GM15510 (cell line): ENCODE measurements around the gene POU2F1.

Experiments used
- POLR2A ChIP-seq: IDR thresholded peaks from 3 replicates; pipeline ENCODE4 v1.6.1; 2011; ENCODE audit warnings: borderline replicate concordance; ENCODE audit not compliant: insufficient read length; ENCODE audit errors: extremely low read depth

The POU2F1 gene

DNA sequence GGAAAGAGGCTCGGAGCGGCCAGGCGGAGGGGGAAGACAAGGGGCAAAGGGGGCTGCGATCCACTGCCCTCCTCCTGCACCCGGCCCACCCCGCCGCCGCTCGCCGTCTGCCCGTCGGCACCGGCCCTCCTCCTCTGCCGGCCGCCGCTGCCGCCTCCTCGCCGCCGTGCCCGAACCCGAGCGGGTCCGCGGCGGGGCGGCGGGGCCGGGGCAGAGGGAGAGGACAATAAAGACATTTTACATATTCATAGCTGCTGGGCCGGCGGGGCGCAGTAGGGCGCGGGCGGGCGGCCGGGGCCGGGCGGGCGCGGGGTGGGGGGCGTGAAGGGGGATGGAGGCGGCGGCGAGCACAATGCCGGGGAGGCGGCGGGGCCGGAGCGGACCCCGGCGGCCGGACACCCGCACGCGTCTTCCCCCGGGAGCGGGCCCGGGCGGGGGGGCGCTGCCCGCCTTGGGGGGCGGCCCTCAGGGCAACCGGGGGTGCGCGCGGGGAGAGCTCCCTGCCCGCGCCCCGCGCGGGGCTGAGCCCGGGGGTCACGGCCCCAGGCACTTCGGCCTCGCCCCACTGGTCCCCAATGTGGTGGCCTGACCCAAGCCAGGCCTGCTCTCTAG is 546 bp downstream of the POU2F1 start:
- no peak for TF ChIP-seq POLR2A

DNA sequence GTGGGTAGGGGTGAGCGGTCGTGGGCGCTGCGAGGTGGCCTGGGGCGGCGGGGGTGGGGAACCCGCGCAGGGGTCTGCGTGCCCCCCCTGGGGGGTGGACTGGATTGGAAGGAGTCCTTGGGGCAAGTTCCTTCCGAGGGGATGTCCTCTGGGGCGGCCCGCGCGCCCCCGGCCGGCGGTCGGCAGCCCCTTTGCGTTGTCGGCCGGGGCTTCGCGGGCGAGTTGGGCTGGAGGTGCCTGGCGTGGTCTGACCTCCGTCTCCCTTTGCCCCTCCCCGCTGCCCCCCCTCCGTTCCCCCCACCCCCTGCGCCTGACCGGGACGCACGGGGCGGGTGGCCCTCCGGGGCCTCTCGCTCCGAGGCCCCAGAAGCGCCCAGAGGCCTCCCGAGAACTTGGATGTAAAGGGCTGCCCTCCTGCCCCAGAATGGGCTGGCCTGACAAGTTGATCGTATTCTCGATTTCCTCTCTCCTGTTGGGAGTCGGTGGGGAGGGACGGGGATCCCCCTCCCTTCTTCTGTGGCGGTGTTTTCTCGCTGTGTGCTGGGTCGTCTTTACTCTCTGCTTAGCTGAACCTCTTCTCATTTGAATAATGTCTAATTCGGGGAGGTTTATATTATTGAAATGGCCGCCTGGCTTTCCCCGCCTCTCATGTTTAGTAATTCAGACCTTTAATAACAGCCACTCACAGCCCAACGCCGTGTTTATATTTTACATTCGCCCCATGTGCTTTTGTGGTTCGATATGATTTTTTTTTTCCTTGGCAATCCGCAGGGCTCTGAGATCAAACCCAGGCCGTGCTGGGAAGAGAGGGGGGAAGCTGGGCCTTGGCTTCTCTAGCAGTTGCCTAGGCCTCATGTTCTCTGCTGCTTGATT is 1.3 kb downstream of the POU2F1 start:
- peak; percentile 66 for TF ChIP-seq POLR2A

DNA sequence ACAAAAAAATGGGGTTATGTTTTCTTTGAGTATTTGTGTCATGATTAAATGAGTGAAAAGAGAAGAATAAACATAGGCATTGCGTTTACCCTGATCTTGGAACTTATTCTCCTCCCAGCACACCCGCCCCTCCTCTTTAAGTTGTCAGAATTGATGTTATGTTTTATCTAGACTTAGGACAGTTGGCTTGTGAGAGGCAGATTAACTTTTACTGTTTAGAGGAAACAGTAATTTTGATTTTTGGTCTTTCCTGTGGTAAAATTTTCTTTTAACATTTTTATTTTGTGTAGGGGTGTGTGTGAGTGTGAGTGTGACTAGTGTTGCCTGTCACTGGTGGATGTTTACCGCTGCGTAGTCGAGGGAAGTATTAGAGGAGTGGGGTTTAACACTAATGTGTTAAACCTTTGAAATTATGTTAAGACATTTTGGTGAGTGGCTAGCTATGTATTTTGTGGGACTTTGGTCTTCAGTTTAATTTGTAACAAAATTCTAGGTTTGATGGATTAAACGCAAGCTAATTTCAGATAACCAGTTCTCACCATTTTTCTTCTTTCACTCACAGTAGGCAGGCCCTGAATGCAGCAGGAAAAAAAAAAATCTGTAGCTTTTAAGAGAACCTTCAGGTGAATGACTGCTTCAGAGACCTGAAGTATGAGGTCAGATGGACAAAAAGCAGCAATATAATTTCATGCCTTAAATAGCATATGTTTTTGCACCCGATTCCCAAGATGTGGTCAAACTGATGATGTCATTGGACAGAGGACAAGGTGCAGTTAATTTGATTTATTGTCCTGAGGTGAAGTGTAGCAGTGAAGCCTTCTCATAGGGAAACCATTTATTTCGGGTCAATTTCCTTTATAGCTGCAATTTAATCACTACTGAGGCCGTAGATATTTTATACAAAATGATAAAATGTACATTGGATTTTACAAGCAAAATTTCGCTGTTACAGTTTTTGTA is 2.7 kb downstream of the POU2F1 start:
- no peak for TF ChIP-seq POLR2A

DNA sequence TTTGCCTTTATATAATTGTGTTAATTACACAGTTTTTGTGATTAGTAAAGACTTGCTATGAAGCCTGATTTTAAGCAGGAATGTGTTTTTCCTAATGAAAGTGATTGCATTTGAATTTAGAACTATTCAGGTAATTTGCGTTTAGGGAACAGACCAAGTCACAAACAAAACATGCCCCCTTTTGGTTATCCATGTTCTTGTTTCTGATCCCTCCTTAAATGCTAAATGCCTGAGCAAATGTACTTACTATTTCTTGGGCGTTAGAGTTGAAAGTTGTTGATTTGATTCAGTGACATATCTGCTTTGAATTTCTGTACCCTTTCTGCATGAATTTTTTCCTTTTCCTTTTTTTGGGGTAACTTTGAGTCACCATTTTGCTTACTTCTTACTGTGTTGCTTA is 5.2 kb downstream of the POU2F1 start:
- no peak for TF ChIP-seq POLR2A

DNA sequence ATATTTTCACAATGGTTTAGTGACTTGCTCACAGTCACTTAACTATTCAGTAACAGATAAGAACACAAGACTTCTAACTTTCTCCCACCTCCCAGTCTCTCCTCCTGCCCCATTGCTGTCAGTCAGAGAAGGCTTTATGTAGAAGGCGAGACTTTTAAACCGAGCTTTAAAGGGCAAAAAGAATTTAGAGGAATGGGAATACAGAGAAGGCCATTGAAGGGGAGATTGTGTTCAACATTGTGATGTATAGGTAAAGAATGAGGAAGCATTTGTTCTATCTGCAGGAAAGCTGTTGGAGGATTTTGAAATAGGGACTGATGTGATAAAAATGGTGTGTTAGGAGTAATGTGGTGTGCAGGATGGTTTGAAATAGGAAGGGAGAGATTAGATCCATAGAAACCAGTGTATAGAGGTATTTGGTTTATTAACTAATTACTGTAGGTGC is 7.3 kb downstream of the POU2F1 start:
- no peak for TF ChIP-seq POLR2A

DNA sequence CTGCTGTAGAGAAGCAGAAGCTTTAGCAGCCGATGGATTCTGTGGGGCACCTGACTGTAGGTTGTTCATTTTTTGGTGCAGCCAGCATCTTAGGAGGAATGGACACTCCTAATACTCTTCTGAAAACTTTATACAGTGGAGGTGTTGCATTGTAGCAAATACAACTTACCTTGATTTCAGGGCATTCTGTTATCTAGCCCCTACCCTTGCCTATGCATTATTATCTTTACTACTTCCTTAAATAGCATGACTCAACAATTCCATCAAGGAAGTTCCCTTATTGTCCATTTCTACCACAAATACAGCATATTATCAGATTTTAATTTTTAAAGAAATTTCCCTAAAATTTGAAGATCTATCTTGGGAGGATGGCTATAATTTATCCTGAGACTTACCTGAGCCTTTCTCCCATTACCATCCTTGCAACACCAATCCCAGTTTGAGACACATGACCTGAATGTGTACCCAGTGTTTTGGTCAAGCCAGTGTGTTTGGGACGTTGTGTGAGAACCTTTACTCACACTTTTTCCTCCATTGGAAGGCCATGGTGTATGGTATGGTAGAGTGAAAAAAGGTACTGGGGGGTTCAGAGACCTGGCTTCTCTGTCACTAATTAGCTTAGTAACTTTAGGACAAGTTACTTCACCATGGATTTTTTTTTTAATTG is 9.2 kb downstream of the POU2F1 start:
- TF ChIP-seq POLR2A = no peak

DNA sequence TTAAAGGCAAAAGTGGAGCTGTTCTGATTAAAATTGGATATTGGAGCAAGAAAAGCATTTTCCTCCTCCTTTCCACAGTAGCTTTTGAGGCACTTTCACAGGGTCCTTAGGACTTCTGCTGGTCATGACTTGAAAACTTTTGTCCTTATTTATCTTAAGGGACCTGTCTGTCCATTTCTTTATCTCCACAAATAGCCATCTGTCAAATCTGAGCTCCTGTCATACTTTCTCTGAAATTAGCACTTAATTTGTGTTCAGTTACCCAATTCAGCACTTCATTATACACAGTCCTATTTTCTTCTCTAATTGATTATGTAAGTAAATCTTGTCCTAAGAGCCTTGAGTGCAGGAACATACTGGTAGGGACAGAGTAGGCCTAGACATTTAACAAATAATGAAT is 9.8 kb downstream of the POU2F1 start:
- TF ChIP-seq POLR2A = no peak

DNA sequence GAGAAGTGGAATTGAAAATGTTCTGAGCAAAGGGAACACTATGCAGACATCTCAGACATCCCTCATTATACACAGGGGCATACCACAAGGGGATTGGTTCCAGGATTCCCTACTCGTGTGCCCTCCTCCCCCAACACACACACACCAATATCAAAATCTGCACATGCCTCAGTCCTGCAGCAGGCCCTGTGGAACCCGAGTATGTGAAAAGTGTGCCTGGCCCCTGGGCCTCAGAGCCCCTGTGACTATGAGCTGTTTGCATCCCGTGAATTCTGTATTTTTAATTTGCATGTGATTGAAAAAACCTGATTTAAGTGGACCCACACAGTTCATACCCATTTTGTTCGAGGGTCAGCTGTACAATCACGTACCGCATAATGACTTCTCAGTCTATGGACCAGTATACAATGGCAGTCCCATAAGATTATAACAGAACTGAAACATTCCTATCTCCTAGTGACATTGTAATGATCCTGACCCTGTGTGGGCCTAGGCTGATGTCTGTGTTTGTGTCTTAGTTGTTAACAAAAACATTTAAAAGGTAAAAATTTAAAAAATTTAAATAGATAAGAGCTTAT is 11.3 kb downstream of the POU2F1 start:
- TF ChIP-seq POLR2A = no peak

DNA sequence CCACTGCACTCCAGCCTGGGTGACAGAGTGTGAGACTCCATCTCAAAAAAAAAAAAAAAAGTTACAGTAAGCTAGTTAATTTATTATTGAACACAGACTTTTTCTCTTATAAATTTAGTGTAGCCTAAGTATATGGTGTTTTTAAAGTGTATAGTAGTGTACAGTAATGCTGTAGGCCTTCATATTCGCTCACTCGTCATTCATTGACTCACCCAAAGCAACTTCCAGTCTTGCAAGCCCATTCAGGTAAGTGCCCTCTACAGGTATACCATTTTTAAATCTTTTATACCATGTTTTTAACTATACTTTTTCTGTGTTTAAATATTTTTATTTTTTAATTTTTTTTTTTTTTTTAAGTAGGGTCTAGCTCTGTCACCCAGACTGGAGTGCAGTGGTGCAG is 12.1 kb downstream of the POU2F1 start:
- TF ChIP-seq POLR2A = no peak

DNA sequence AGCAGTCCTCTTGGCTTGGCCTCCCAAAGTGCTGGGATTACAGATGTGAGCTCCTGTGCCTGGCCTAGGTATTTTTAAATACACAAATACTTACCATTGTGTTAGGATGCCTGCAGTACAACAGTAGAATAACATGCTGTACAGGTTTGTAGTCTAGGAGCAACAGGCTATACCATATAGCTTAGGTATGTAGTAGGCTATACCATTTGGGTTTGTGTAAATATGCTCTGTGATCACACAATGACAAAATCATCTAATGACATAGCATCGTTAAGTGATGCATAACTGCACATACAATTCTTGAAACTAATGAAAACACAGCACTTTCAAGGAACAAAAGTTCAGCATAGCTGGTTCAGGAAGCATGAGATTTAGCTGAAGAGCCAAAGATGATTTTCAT is 12.7 kb downstream of the POU2F1 start:
- no peak for TF ChIP-seq POLR2A

DNA sequence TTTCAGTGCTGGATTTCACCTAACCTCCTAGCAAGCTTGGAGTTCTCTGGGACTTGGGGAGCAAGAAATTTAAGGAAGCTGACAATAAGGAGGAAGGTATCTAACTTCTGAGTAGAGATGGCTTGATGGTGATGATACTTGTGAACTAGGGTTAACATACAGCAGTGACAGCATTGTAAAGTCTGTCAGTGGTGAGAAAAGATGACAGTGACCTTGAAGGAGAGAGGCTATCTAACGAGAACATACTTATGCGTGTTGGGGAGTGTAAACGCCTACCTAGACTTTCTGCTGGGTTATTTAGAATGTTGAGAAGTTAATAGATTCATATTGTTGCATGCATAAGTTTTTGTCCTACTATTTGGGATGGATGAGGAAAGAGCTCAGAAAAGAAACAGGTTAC is 16.3 kb downstream of the POU2F1 start:
- TF ChIP-seq POLR2A = no peak

DNA sequence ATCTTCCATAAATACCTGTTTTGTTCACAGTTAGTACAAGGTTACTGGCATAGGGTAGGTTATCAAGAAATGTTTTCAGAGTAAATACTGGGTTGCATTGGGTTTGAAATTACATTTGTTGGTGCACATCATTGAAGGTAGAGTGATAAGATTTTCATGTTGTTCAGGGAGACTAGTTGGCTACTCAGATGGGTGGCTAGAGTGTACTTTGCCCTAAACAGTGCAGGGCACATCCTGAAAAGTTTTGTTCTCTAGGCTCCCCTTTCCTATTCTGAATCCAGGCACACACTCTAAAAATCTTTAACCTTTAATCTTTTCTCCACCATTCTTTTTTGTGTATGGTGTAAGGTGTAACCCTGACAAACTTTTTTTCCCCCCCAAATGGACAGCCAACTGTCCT is 18.0 kb downstream of the POU2F1 start:
- no peak for TF ChIP-seq POLR2A

DNA sequence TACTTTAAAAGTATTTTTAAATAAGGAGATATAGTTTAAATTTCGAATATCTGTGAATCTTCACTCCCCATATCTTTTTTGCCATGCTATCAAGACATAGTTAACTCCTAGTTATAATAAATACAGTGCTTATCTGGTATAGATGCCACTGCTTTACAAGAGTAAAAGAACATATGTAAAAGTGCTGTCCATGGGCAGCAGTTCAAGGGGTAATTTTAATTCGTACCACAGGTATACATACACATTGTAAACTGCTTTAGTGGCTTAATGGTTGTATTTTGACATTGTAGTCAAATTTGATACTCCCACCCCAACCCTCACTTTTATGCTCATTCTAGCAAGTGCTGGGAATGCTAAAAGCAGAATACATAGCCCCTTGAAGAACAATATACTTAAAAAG is 18.6 kb downstream of the POU2F1 start:
- TF ChIP-seq POLR2A = no peak

DNA sequence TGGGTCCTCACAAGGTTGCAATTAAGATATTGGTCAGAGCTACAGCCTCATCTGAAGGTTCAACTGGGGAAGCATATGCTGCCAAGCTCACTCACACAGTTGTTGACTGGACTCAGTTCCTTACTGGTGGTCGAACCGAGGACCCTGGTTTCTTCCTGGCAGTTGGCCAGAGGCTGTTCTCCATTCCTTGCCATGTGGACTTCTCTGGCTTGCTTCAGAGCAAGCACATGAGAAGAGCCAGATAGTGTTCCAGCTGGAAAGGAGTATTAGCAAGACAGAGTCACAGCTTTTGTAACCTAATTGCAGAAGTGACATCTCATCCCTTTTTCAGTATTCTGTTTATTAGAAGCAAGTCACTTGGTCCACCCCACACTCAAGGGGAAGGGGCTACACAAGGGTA is 23.6 kb downstream of the POU2F1 start:
- TF ChIP-seq POLR2A = no peak
